HG02981 (cell line): Measurements from ENCODE around the gene PDE5A.

Experiments used
- ATAC-seq: cut with Tn5 transposase; IDR thresholded peaks from one replicate; pipeline ENCODE4 v1.9.1; 2021; ENCODE audit warnings: mild to moderate bottlenecking, moderate library complexity; ENCODE audit not compliant: unreplicated experiment

Gene PDE5A

DNA sequence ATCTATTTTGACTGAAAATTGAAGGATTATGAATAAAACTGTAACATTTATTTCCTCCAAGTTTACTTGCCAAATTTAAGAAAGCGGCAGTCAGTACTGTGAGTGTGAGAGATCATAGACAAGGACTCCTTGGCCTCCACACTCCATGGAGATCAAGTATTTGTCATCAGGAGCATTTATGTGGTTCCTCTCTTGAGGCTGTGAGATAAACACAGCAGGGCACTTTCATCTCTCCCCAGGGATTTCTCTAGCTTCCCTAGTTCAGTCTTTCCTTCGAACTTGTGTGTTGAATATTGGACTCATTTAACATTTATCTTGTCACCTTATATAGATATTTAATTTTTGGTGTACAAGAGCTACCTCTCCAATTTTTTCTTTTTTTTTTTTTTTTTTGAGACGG is 40.8 kb downstream of the PDE5A start:
- ATAC-seq: no peak

DNA sequence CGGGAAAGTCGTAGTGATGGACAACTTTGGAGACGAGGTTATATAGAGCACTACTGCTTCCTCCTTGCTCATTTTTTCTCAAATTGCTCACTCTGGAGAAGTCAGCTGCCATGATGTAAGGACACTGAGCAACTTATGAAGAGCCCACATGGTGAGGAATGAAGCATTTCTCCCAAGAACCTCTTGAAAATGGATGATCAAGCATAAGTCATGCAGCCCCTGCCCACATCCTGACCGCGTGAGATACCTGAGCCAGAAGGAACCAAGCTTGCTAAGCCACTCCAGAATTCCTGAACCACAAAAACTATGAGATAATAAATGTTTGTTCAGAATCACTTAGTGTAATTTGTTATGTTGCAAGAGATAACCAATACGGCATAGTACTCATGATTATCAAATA is 42.8 kb downstream of the PDE5A start:
- ATAC-seq: no peak

DNA sequence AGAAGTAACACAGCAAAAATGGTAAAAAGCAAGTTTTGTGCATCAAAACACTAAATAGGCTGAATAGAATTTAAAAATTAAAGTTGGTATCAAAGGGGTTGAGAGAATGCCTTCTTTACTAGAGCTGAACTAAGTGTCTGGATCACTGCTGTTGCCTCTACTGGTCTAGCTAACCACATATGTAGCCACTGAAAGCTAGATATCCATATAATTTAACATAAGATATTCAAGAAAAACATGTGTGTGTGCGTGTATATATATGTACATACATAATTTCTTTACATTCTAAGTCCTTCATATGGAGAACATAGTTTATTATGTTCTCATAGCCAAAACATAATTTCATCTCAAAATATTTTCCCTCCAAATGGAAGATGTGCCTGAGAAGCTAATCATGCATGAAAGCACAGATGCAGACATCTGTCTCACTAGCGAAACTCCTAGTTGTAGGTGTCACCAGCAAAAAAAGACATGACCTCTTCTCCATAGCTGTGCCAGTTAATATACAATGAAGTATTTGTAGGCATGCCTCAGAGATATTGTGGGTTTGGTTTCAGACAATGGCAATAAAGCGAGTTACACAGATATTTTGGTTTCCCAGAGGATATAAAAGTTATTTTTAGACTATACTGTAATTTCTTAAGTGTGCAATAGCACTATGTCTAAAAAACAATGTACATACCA is 47.3 kb downstream of the PDE5A start:
- ATAC-seq: no peak

DNA sequence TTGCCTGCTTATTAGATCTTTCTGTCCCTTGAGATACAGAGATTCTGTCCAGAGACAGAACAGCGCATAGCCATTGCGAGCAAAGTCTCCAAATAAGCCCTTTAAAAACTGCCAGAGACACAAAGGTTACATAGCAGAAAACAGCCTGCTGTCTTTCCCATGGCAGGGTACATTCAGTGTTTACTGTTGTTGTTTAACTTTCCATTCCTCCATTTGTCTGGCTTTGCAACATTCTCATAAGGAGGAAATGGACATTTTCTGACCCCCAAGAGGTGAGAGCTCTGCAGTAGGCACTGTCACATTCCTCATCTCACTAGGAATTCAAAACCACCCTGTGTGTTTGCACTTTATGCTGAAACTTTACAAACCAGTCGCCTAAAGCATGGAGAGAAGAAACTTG is 48.3 kb downstream of the PDE5A start:
- no peak for ATAC-seq

DNA sequence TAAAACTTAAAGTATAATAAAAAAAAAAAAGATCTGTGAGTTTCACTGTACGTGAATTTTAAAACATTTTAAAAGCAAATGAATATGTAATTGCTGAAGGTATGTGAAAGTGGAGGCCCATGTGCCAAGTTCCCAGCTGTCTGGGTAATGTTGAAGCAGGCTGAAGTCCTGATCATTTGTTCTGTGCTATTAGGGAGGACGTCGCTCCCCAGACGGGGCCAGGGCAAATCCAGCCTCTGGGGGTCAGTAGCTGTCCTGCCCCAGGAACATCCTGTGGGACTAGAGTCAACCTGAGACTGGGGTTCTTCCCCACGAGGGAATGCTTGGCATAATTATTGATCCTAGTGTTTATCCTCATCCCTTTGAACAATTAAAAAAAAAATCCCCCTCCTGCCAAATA is 48.8 kb downstream of the PDE5A start:
- no peak for ATAC-seq

DNA sequence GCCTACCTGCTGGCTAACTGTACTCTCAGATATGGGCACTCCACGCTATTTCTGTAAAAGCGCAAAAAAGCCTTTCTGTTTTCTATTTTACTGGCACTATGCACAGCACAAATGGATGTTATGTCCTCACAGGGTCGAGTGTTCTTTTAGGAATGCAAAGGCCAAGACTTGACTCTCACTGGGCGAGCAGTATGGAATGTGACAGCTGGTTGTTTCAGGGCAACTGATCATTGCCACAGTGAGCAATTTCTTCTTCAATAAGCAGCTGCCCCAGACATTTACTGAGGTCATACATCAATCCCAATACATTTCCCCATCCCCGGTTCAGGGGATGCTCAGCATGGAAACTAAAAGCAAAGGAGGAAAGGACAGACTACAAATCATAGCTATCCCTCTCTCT is 58.2 kb downstream of the PDE5A start:
- ATAC-seq: no peak

DNA sequence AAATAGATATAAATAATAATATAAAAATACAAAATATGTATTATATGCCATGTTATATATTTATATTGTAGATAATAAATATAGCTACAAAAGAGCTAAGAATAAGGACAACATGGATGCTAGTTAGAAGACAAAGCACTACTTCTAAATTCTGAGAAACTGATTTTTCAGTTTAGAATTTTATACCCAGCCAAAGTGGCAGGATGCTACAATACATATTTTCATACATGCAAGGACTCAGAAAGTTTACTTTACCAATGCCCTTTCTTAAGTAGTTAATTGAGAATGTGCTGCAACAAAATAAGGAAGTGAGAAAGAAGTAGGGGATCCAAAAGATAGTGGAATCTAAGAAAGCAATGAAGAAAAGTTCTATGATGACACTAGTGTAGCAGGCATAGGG is 64.5 kb downstream of the PDE5A start:
- no peak for ATAC-seq

DNA sequence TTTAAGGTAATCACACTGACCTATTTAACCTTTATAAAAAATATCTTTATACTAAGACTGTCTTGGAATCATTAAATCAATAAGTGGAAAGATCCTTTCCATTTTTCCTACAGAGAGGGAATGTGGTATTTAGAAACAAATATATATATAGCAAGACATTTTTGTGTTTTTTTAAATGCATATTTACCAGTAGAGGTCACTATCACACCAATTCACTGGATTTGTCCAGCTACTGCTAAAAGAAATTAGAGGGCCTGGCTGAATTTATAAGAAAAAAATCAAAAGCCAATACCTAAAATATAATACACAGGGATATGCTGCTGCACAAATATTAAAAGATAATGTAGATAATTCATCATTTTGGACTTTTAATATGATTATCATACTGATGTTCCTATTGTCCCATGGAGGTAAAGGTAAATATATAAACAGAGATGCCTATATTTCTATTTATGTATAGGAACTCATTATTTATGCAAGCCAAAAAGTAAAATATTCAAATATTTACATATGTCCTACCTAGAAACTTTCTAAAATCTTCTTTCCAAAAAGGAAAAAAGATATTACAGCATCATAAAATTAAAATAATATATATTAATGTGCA is 69.5 kb downstream of the PDE5A start:
- no peak for ATAC-seq

DNA sequence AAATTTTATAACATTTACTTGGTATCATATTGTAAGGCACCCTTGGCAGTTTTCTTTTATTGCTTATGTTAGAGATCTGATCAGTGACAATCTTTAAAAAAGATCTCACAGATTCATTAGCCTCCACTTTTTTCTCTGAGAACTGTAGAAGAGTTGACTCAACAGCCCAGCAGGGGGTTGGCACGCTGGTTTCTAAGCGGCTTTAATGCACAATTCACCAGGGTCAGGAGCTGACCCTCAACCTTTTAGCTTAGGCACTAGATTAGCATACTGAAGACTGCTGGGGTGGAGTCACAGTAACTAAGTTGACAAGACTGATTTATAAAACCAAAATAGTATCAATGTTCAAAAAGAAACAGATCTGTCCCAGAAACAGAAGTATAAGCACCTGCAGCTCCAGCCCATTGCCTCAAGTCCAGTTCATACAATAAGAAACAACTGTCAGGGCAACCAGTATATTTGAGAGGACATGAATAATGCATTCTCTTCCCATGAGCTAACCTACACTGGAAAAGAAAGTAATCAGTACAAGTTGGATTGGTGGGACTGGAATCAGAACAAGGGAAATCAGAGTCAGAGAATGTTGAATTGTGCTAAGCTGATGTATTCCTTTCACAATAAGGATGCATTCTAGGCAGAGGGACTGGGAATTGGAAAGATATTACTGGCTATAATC is 77.6 kb downstream of the PDE5A start:
- no peak for ATAC-seq

DNA sequence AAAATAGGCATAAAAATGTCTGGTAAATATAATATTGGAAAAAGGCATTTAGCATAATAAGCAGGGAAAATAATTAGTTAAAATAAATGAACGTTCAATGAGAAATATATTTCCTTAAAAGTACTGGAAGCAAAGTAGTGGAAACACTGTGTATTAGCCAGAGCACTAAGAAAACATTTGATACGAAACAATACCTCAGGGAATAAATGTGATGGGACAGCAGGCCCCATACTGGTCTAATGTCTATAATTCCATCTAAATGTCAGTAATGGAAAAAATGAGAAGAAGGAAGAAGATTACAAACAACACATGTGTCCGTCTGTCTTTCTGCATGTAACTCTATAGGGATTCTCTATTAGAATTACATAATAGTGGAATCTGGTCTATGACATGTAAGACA is 79.0 kb downstream of the PDE5A start:
- ATAC-seq: no peak

DNA sequence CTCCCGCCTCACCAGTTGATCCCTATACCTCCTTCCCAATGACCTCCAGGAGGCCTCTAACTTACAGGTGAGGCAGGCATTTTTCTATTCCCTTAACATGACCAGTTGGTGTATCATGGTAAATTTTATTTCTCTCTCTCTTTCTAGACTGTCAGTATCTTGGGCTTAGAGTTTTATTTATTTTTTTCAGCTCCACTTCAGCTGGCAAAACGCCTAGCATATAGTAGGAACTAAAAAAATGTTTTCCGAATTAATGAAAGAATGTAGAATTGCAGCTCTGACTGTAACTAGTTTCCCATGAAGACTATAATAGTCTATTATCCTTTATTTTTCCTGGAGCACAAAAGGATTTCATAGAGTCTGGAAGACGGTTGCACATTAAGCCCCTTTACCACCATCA is 84.8 kb downstream of the PDE5A start:
- ATAC-seq: no peak

DNA sequence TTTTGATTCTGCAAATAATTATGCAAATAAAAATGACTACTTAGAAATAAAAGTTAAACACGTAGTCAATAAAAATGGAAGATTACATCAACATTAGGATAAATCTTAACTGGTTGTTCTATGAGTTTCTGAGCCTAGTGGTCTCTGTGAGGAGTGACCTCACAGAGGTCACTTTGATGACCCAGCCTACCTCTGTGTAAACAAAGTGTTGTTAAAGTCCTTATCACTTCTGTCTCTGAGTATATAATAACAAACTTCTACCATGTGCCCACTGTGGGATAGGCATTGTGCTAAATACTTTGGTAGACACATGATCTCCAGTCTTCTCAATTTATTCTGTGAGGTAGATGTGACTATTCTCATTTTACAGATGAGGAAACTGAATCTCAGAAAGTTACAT is 85.4 kb downstream of the PDE5A start:
- no peak for ATAC-seq

DNA sequence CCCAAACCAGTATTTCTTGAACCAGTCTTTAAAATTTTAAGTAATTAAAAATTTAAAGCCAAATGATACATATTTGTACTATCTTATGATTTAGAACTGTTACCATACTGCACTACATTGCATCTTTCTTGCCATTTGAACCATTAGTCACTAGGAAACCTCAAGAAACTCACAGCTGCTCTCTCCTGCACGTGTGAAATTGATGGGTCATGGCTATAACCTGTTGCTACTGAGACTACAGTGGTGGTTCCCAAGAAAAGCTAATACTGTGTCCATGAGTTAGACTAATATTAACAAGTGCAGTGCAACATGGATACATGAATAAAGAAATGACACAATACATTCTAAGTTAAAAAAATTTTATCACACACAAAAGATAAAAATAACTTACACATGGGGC is 88.4 kb downstream of the PDE5A start:
- ATAC-seq: no peak

DNA sequence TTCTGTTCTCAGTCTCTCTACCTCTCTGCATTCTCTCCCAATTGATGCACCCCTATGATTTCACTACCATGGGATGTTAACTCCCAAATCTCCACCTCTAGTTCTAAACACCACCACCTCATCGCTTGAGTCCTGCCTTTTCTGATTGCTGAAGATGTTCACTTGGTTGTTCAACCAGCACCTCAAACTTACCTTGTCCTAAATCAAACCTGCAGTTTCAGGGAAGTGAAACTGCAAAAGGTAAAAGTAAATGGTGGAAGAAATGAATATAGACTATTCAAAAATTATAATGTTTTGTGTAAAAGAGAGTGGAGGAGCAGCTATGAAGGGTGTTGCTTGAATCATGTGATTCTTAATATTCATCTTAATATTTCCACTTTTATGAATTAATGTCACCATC is 91.0 kb downstream of the PDE5A start:
- ATAC-seq: no peak

DNA sequence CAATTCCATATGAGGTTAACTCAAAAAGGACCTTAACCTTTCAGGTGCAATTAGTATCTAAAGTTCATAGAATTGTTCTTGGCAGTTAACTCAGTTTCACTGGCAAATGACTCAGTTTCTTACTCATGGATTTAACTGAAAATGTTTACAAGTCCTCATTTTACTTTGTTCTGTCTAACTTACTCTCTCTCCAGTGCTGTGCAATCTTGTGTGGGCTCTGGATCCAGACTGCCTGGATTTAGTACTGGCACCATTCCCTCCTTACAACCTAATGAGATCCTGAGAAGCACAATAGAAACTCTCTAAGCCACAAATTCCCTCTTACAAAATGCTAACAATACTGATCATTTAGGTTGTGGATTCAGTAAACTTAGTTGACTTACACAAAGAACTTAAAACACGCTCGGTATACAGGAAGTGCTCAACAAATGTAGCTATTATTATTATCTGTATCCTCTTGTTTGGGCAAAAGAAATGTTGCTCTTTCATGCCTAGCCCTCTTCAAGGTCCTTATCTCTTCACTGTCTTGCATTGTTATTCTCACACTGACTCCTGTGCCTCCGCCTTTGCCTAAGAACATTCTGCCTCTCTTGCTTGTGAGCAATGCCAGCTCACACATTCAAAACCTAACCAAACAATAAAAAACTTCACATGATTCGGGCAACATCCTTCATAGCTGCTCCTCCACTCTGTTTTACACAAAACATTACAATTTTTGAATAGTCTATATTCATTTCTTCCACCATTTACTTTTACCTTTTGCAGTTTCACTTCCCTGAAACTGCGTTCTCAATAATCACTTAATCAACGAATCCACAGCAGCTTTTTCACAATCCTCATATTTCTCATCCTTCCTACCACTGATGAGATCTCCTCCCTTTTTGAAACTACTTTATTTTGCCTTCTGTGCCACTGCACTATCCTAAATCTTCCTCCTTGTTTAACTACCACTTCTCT is 91.8 kb downstream of the PDE5A start:
- ATAC-seq: no peak

DNA sequence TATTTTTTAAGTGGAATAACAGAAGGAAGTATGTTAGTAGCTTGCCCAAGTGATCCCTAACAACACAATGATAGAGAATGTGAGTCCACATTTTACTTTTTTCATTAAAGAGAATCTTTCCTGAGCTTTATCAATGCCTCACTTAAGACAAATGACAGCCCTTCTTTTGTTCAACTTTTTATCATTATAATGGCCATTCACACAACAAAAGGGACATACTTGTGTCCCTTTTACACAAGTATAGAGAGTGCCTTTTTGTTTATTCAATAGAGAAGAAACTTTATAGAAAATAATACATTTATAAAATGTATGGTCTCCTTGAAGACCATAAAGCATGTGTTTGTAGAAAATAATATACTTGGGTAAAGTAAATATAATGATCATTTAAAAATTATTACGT is 96.3 kb downstream of the PDE5A start:
- no peak for ATAC-seq

DNA sequence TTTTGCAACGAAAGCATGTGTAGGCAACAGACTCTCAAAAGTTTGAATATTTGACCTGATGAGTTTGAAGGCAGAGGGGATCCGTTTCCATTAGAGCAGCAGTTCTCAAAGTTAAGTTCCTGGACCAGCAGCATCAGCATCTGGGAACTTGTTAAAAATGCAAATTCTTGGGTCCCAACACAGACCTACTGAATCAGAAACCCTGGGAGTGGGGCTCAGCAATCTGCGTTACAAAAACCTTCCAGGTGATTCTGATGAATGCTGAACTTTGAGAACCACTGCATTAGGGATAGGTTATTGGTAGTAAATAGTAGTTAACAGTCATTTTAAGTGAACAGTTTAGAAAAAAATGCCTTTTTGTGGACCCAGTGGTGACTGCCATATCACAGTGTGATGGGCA is 98.8 kb downstream of the PDE5A start:
- no peak for ATAC-seq

DNA sequence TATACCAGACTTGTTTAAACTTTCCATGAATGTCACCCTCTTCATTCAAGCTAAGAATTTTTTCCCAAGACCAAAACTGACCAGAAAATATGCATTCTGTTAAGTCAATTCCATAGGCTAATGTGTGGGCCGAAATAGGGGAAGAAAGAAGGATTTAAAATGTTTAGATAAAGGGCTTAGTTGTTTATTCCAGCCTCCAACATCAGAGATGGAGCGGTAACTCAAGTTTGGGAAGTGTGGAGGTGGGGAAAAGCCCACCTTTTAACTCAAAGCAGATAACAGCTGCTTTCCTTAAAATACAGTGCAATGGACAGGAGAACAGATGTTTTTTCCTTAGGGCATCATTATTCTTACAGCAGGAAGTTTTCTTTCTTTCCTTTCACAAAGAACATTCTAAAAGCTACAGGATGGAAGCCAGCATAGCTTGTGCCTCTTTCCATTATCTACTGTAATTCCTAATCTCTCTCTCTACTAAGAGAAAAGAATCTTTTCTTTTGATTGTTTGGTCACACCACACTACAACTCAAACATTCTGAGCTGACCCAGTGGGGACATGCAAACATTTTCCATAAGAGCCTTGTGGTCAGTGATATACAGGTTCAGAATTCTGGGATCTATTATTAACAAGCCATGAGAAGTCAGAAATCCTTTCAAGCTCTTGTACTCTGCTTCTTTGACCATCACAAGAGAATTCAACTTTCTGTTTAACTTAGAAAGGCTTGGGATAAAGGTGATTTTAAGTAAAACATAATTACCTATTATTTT is 101.6 kb downstream of the PDE5A start:
- ATAC-seq: no peak

DNA sequence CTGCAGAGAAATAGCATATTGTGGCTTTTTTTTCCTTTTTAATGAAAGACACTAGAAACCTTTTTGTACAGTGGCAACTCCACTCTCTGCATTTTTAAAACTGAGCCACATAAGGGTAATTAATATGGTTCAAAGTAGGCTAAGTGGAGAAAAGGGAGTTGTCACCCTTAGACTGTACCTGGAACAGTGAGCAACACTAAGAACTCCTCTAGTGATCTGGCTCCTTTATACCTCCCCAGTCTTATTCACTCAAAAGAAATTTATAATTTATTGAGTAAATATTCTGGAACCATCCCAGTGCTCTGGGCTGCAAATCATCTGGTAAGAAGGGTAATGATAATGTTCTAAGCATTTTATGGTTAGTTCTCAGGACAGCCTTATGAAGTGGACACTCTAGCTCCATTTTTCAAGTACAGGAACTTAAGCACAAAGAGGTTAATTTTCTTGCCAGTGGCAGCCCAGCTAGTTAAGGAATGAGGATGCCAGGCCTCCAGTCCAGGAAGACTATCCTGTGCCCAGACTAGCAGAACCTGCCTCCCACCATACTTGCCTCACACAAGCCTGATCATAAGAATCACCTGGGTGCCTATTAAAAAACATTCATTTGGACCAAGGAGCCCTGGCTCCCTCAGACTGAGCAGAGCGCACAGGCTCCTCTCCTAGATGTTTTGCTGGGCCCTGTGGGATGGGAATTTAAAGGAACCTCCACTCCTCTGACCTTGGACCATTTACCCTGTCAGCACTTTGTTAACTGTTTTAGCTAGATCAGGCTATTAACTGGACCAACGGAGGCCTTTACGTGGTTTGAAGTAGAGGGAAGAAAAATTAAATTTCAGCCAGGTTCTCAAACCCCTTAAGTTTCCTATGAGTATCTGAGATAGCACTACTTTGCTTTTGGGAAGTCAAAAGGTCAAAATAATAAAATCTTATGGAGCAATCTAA is 102.6 kb downstream of the PDE5A start:
- no peak for ATAC-seq
